Caco-2 (cell line): ENCODE results near the gene ANK3. TPM values are rescaled to one million over a fixed set of nuclear protein-coding genes. Genes with fewer than 3 reads are reported as not detected.

Experiments
- BruUV-seq: library from RNA; stranded (reverse); fragments of 400-500 nt; replicated peaks from 2 replicates; lab custom pipeline; 2021; lab: Mats Ljungman, UMichigan
- CTCF ChIA-PET: fragments of 300-600 bp; sonication (Branson Sonifier 250); formaldehyde crosslinking; loops from one replicate; lab custom pipeline; 2022; ENCODE audit warnings: antibody characterized with exemption; lab: Charles Lee
- POLR2A ChIA-PET: fragments of 300-600 bp; sonication (Branson Sonifier 250); formaldehyde crosslinking; loops from one replicate; lab custom pipeline; 2022; ENCODE audit warnings: antibody characterized with exemption; lab: Charles Lee
- DNase-seq, 2 experiments: peaks; one replicate each; pipeline versions ENCODE4 v3.0.0 to v3.0.0-alpha.2; 2020 to 2022
- H3K27me3 ChIP-seq: replicated peaks from 2 replicates; pipeline ENCODE4 v1.6.0; 2011; ENCODE audit warnings: low read length; ENCODE audit not compliant: control insufficient read depth, insufficient read depth
- H3K36me3 ChIP-seq: 2 replicates; pipeline ENCODE4 v1.5.1; 2011; ENCODE audit warnings: low read length; ENCODE audit not compliant: control insufficient read depth, insufficient read depth
- H3K4me1 ChIP-seq: fragments of 250-450 bp; sonication (Bioruptor Pico); 2 replicates; pipeline ENCODE4 v1.5.1; 2020; ENCODE audit warnings: mild to moderate bottlenecking
- H3K4me3 ChIP-seq: 2 replicates; pipeline ENCODE4 v1.5.1; 2011; ENCODE audit warnings: low read depth, mild to moderate bottlenecking, control low read depth, low read length
- H3K9me3 ChIP-seq: fragments of 250-450 bp; sonication (Bioruptor Pico); 2 replicates; pipeline ENCODE4 v1.5.1; 2020; ENCODE audit warnings: mild to moderate bottlenecking, moderate library complexity
- H3K27ac Mint-ChIP-seq: one replicate; pipeline ENCODE4 v1.8.0; 2022; ENCODE audit warnings: mixed read lengths; ENCODE audit not compliant: unreplicated experiment
- H3K27me3 Mint-ChIP-seq: one replicate; pipeline ENCODE4 v1.8.0; 2022; ENCODE audit warnings: mixed read lengths; ENCODE audit not compliant: insufficient read depth, unreplicated experiment
- H3K36me3 Mint-ChIP-seq: one replicate; pipeline ENCODE4 v1.8.0; 2022; ENCODE audit warnings: mild to moderate bottlenecking, mixed read lengths; ENCODE audit not compliant: insufficient read depth, unreplicated experiment
- H3K4me1 Mint-ChIP-seq: one replicate; pipeline ENCODE4 v1.8.0; 2022; ENCODE audit warnings: low read depth, mixed read lengths; ENCODE audit not compliant: unreplicated experiment
- H3K4me3 Mint-ChIP-seq: one replicate; pipeline ENCODE4 v1.8.0; 2022; ENCODE audit warnings: mild to moderate bottlenecking, moderate library complexity, mixed read lengths; ENCODE audit not compliant: unreplicated experiment
- H3K9me3 Mint-ChIP-seq: one replicate; pipeline ENCODE4 v1.8.0; 2022; ENCODE audit warnings: mixed read lengths; ENCODE audit not compliant: unreplicated experiment
- intact Hi-C: fragments of 100-400 bp; cut with micrococcal nuclease; formaldehyde crosslinking; loops from one replicate; pipeline ENCODE4 v1.10.0; 2022; ENCODE audit not compliant: unreplicated experiment
- total RNA-seq: library from RNA; stranded (reverse); gene quantifications from 2 replicates; pipeline ENCODE4 v1.2.3, GENCODE V29; 2022
- TF ChIP-seq, protein P1 (sequence below), 2 experiments: fragments of 200-600 bp in 1 of 2; IDR thresholded peaks; 1 replicate in 1 of 2; 2 replicates in 1 of 2; pipeline versions ENCODE4 v1.5.1 to v1.8.0; 2011 to 2022; ENCODE audit warnings: antibody characterized with exemption in 1 of 2, control low read depth in 1 of 2, inconsistent platforms in 1 of 2, low read depth in 1 of 2, low read length in 1 of 2, mild to moderate bottlenecking in 1 of 2, moderate library complexity in 1 of 2; ENCODE audit not compliant: insufficient read depth in 1 of 2, severe bottlenecking in 1 of 2, unreplicated experiment in 1 of 2

Gene ANK3
- total RNA-seq, 1 experiment from 2014 or later, result 46.7 TPM

DNA sequence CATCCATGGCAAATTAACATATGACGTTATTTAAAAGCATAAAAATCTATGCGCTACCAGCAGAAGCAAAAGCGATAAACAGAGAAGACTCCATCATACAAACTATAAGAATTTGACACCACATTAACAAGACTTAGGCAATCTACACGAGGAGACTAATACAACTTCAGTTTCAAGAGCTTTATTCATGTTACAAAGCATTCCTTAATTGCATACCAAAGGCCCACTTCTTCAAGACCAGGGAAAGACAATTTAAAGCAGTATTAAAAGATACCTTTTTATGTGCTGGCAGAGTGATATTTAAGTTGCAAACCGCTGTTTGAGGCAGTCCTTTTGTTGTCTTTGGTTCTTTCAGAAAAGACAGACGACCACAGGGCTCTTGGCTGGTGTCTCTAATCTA is 307.3 kb downstream of the ANK3 start:
- TF ChIP-seq, protein P1, sequence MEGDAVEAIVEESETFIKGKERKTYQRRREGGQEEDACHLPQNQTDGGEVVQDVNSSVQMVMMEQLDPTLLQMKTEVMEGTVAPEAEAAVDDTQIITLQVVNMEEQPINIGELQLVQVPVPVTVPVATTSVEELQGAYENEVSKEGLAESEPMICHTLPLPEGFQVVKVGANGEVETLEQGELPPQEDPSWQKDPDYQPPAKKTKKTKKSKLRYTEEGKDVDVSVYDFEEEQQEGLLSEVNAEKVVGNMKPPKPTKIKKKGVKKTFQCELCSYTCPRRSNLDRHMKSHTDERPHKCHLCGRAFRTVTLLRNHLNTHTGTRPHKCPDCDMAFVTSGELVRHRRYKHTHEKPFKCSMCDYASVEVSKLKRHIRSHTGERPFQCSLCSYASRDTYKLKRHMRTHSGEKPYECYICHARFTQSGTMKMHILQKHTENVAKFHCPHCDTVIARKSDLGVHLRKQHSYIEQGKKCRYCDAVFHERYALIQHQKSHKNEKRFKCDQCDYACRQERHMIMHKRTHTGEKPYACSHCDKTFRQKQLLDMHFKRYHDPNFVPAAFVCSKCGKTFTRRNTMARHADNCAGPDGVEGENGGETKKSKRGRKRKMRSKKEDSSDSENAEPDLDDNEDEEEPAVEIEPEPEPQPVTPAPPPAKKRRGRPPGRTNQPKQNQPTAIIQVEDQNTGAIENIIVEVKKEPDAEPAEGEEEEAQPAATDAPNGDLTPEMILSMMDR (IDR thresholded peaks at IDR 0.05; ENCODE audit: insufficient read depth in 1 of 2, low read depth in 1 of 2, low read length in 1 of 2, severe bottlenecking in 1 of 2, unreplicated experiment in 1 of 2), result no peak

DNA sequence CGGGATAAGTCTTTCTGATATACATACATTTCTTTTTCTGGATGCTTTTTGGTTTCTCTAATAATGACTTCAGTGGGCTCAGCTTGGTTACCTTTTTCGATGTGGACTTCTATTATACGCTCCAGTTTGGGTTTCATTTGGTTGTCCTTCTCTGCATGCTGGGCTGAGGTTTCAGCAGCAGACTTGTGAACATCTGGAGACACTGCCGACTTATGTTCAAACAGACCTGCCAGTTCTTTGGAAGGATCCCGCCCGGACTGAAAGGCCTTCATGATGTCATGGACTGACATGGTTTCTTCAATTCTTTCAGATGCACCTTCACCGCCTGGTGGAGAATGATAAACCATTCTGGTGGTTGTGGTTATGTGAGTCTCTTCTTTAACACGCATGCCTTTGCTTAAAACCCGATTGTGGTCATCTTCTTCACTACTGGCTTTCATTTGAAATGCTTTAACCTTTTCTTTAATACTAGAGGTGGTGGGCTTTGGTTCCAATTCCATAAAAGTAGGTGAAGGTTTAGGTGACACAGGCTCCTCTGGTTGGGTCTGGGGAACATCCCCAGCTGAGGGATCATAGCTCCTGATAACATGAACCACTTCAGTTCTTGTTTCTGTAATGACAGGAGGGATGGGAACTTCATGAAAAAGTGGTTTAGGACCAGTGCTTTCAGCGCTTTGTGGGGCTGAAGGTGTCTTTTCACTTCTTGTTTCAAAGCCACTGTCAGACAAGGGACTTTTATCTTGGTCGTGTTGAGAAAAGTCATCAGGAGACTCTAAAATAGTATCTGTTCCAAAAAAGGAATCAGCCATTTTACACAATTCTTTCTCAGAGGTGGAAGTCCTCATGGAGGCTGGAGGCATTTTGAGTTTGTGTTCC is 315.7 kb downstream of the ANK3 start:
- no peaks in the 10 kb centered on the region for H3K36me3 Mint-ChIP-seq
- intact Hi-C loops, result no loop called here
- H3K27me3 Mint-ChIP-seq, result no peaks in the 10 kb centered on the region
- no peak overlapping the region for H3K27ac Mint-ChIP-seq
- peaks cover 7% of the 10 kb centered on the region for H3K4me1 Mint-ChIP-seq
- DNase-seq, result no peak
- no TSS peak for BruUV-seq
- no peaks in the 10 kb centered on the region for H3K27me3 ChIP-seq
- POLR2A ChIA-PET, result no interaction called here
- H3K36me3 ChIP-seq, result no peaks in the 10 kb centered on the region
- no peaks in the 10 kb centered on the region for H3K9me3 ChIP-seq
- no peak overlapping the region for H3K4me3 ChIP-seq
- no peak overlapping the region for H3K4me3 Mint-ChIP-seq
- H3K4me1 ChIP-seq, result peaks cover 4% of the 10 kb centered on the region; the same call in 1 of the 2 replicates
- H3K9me3 Mint-ChIP-seq, result no peaks in the 10 kb centered on the region
- CTCF ChIA-PET, result no interaction called here
- TF ChIP-seq, protein P1 (IDR thresholded peaks at IDR 0.05; ENCODE audit: insufficient read depth in 1 of 2, low read depth in 1 of 2, low read length in 1 of 2, severe bottlenecking in 1 of 2, unreplicated experiment in 1 of 2), result no peak

More for the DNA sequence above, 307.3 kb downstream of the ANK3 start:
- Histone ChIP-seq H3K27me3 (no peaks in the 10 kb centered on the region), H3K36me3 (no peaks in the 10 kb centered on the region), H3K9me3 (no peaks in the 10 kb centered on the region), H3K4me1 (no peaks in the 10 kb centered on the region), H3K4me3 (no peak overlapping the region)
- no TSS peak for BruUV-seq
- Mint-ChIP-seq H3K36me3 (no peaks in the 10 kb centered on the region), H3K9me3 (no peaks in the 10 kb centered on the region), H3K4me1 (no peaks in the 10 kb centered on the region), H3K4me3 (no peak overlapping the region), H3K27me3 (no peaks in the 10 kb centered on the region), H3K27ac (no peak overlapping the region)
- ChIA-PET POLR2A (no interaction called here), CTCF (no interaction called here)
- no peak for DNase-seq
- intact Hi-C loops, result no loop called here

DNA sequence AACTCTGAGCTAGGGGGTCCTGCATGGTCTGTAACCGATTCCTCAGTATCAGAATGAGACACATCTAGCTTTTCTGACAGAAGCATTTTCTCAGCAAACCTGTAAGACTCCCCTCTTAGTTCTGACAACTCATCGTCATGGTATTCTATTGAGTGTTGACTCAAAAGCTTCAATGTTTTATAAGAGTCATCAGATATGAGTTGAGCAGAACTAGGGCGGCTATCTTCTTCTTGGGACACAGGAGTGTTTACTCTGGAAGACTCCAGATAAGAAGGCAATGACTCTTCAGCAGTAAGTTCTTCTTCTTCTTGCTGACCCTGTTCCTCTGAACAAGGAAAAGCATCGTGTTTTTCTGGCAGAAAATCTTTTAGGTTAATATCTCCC is 316.3 kb downstream of the ANK3 start:
- CTCF ChIA-PET, result no interaction called here
- Histone ChIP-seq H3K4me1 (peaks cover 4% of the 10 kb centered on the region; the same call in 1 of the 2 replicates), H3K9me3 (no peaks in the 10 kb centered on the region), H3K27me3 (no peaks in the 10 kb centered on the region), H3K36me3 (no peaks in the 10 kb centered on the region), H3K4me3 (no peak overlapping the region)
- TF ChIP-seq, protein P1 (IDR thresholded peaks at IDR 0.05; ENCODE audit: insufficient read depth in 1 of 2, low read depth in 1 of 2, low read length in 1 of 2, severe bottlenecking in 1 of 2, unreplicated experiment in 1 of 2), result no peak
- intact Hi-C loops, result no loop called here
- no peak for DNase-seq
- no TSS peak for BruUV-seq
- POLR2A ChIA-PET, result no interaction called here
- Mint-ChIP-seq H3K4me3 (no peak overlapping the region), H3K36me3 (no peaks in the 10 kb centered on the region), H3K27me3 (no peaks in the 10 kb centered on the region), H3K27ac (no peak overlapping the region), H3K4me1 (peaks cover 7% of the 10 kb centered on the region), H3K9me3 (no peaks in the 10 kb centered on the region)
